ENCODE measurements around the gene MRC2.

Gene MRC2

DNA sequence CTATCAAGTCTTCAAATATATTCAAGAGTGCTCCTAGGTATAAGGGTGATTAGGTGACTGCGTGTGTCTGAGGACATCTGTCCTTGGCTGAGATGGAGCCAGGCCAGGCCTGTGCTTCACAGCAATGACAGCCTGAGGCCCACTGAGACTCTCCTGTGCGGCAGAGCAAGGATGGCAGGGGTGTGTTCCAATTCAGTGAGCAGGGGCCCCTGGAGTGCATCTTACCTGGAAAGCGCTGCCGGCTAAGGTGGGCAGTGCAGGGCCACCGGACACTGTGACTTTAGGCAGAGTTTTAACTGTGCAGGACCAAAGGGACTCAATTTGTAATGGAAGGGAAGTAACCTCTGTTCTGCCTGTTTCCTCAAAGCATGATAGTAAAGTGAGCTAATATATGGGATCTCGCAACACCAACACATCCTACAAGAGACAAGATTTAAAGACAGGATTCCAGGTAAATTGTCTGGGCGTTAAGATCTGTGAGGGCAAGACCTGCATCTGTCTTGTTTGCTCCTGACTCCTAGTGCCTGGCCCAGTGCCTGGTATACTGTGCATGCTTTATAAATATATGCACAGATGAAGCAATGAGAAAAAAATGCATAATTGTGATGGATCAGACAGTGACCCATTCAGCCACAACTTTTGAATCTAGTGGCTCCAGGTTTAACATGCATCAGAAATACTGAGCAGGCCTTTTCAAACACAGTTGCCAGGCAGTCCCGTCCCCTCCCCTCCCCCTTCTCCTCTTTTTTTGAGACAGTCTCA lies 86.7 kb downstream of the MRC2 start:
- TF ChIP-seq, protein P1, sequence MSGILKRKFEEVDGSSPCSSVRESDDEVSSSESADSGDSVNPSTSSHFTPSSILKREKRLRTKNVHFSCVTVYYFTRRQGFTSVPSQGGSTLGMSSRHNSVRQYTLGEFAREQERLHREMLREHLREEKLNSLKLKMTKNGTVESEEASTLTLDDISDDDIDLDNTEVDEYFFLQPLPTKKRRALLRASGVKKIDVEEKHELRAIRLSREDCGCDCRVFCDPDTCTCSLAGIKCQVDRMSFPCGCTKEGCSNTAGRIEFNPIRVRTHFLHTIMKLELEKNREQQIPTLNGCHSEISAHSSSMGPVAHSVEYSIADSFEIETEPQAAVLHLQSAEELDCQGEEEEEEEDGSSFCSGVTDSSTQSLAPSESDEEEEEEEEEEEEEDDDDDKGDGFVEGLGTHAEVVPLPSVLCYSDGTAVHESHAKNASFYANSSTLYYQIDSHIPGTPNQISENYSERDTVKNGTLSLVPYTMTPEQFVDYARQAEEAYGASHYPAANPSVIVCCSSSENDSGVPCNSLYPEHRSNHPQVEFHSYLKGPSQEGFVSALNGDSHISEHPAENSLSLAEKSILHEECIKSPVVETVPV (CRISPR knock-in tag; IDR thresholded peaks at IDR 0.05): no peak
- TF ChIP-seq ARNTL (CRISPR knock-in tag; IDR thresholded peaks at IDR 0.05; ENCODE audit: borderline replicate concordance, low read depth) (no peak), TOX (CRISPR knock-in tag; IDR thresholded peaks at IDR 0.05; ENCODE audit: borderline replicate concordance) (no peak), GLIS3 (CRISPR knock-in tag; IDR thresholded peaks at IDR 0.05) (no peak), ISL1 (CRISPR knock-in tag; IDR thresholded peaks at IDR 0.05) (no peak), ZFP3 (CRISPR knock-in tag; IDR thresholded peaks at IDR 0.05) (no peak), RARB (CRISPR knock-in tag; IDR thresholded peaks at IDR 0.05) (no peak), OSR1 (CRISPR knock-in tag; IDR thresholded peaks at IDR 0.05) (no peak), CSDC2 (CRISPR knock-in tag; IDR thresholded peaks at IDR 0.05) (no peak), ZNF70 (CRISPR knock-in tag; IDR thresholded peaks at IDR 0.05) (no peak), ZNF565 (CRISPR knock-in tag; conservative IDR thresholded peaks at IDR 0.05; ENCODE audit: low read depth) (no peak), BACH2 (CRISPR knock-in tag; IDR thresholded peaks at IDR 0.05; ENCODE audit: borderline replicate concordance) (no peak), ZFP30 (CRISPR knock-in tag; IDR thresholded peaks at IDR 0.05) (no peak)
- TF ChIP-seq, protein P2, sequence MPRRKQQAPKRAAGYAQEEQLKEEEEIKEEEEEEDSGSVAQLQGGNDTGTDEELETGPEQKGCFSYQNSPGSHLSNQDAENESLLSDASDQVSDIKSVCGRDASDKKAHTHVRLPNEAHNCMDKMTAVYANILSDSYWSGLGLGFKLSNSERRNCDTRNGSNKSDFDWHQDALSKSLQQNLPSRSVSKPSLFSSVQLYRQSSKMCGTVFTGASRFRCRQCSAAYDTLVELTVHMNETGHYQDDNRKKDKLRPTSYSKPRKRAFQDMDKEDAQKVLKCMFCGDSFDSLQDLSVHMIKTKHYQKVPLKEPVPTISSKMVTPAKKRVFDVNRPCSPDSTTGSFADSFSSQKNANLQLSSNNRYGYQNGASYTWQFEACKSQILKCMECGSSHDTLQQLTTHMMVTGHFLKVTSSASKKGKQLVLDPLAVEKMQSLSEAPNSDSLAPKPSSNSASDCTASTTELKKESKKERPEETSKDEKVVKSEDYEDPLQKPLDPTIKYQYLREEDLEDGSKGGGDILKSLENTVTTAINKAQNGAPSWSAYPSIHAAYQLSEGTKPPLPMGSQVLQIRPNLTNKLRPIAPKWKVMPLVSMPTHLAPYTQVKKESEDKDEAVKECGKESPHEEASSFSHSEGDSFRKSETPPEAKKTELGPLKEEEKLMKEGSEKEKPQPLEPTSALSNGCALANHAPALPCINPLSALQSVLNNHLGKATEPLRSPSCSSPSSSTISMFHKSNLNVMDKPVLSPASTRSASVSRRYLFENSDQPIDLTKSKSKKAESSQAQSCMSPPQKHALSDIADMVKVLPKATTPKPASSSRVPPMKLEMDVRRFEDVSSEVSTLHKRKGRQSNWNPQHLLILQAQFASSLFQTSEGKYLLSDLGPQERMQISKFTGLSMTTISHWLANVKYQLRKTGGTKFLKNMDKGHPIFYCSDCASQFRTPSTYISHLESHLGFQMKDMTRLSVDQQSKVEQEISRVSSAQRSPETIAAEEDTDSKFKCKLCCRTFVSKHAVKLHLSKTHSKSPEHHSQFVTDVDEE (CRISPR knock-in tag; IDR thresholded peaks at IDR 0.05): no peak
- TF ChIP-seq, protein P3, sequence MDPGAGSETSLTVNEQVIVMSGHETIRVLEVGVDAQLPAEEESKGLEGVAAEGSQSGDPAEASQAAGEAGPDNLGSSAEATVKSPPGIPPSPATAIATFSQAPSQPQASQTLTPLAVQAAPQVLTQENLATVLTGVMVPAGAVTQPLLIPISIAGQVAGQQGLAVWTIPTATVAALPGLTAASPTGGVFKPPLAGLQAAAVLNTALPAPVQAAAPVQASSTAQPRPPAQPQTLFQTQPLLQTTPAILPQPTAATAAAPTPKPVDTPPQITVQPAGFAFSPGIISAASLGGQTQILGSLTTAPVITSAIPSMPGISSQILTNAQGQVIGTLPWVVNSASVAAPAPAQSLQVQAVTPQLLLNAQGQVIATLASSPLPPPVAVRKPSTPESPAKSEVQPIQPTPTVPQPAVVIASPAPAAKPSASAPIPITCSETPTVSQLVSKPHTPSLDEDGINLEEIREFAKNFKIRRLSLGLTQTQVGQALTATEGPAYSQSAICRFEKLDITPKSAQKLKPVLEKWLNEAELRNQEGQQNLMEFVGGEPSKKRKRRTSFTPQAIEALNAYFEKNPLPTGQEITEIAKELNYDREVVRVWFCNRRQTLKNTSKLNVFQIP (CRISPR knock-in tag; IDR thresholded peaks at IDR 0.05; ENCODE audit: borderline replicate concordance, low read depth): no peak
- TF ChIP-seq, protein P4, sequence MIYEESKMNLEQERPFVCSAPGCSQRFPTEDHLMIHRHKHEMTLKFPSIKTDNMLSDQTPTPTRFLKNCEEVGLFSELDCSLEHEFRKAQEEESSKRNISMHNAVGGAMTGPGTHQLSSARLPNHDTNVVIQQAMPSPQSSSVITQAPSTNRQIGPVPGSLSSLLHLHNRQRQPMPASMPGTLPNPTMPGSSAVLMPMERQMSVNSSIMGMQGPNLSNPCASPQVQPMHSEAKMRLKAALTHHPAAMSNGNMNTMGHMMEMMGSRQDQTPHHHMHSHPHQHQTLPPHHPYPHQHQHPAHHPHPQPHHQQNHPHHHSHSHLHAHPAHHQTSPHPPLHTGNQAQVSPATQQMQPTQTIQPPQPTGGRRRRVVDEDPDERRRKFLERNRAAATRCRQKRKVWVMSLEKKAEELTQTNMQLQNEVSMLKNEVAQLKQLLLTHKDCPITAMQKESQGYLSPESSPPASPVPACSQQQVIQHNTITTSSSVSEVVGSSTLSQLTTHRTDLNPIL (CRISPR knock-in tag; IDR thresholded peaks at IDR 0.05; ENCODE audit: low read depth): no peak
- no peak for ATAC-seq

DNA sequence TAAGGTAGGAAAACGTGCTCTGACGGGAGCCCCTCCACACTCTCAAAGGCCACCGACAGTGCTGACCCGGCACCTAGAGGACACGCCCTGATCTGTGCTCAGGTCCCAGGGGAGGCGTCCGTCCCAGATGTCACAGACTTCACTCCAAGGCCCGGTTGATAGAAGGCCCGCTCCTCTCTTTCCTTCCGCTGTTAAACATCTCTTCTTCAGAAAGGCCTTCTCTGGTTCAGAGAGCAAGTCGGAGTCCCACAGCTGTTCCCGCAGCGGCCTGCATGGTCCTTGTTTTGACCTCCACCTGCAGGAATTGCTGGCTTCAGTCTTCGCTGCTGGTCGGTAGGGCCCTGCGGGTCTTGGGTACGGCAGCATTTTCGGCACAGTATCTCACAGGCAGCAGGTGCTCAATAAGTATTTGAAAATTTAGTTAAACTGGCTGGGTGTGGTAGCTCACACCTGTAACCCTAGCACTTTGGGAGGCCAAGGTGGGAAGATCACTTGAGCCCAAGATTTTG lies 88.5 kb downstream of the MRC2 start:
- no peak for ATAC-seq
- no peak for TF ChIP-seq SNAI2 (CRISPR knock-in tag; IDR thresholded peaks at IDR 0.05)
- TF ChIP-seq TCF4 (CRISPR knock-in tag; IDR thresholded peaks at IDR 0.05; ENCODE audit: borderline replicate concordance): no peak
- TF ChIP-seq, protein P5, sequence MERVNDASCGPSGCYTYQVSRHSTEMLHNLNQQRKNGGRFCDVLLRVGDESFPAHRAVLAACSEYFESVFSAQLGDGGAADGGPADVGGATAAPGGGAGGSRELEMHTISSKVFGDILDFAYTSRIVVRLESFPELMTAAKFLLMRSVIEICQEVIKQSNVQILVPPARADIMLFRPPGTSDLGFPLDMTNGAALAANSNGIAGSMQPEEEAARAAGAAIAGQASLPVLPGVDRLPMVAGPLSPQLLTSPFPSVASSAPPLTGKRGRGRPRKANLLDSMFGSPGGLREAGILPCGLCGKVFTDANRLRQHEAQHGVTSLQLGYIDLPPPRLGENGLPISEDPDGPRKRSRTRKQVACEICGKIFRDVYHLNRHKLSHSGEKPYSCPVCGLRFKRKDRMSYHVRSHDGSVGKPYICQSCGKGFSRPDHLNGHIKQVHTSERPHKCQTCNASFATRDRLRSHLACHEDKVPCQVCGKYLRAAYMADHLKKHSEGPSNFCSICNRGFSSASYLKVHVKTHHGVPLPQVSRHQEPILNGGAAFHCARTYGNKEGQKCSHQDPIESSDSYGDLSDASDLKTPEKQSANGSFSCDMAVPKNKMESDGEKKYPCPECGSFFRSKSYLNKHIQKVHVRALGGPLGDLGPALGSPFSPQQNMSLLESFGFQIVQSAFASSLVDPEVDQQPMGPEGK (CRISPR knock-in tag; IDR thresholded peaks at IDR 0.05; ENCODE audit: borderline replicate concordance): no peak
- TF ChIP-seq GLIS3 (CRISPR knock-in tag; IDR thresholded peaks at IDR 0.05): no peak
- TF ChIP-seq ZNF70 (CRISPR knock-in tag; IDR thresholded peaks at IDR 0.05): no peak
- no peak for TF ChIP-seq ZNF565 (CRISPR knock-in tag; conservative IDR thresholded peaks at IDR 0.05; ENCODE audit: low read depth)
- TF ChIP-seq, protein P2 (CRISPR knock-in tag; IDR thresholded peaks at IDR 0.05): no peak
- no peak for TF ChIP-seq ZFP30 (CRISPR knock-in tag; IDR thresholded peaks at IDR 0.05)
- TF ChIP-seq, protein P3 (CRISPR knock-in tag; IDR thresholded peaks at IDR 0.05; ENCODE audit: borderline replicate concordance, low read depth): no peak
- no peak for TF ChIP-seq ZNF8 (CRISPR knock-in tag; IDR thresholded peaks at IDR 0.05)
- TF ChIP-seq, protein P1 (CRISPR knock-in tag; IDR thresholded peaks at IDR 0.05): no peak
- TF ChIP-seq BACH2 (CRISPR knock-in tag; IDR thresholded peaks at IDR 0.05; ENCODE audit: borderline replicate concordance): no peak
- no peak for TF ChIP-seq ISL1 (CRISPR knock-in tag; IDR thresholded peaks at IDR 0.05)
- no peak for TF ChIP-seq OSR1 (CRISPR knock-in tag; IDR thresholded peaks at IDR 0.05)
- TF ChIP-seq ZFP3 (CRISPR knock-in tag; IDR thresholded peaks at IDR 0.05): no peak

All from SK-N-SH treated with all-trans-retinoic acid at 6 μM for 48 hours (cell line).